ENCODE measurements around the gene SBF1. TPM values are rescaled to one million over a fixed set of nuclear protein-coding genes. Genes with fewer than 3 reads are reported as not detected.
A peak's percentile ranks its signal among the peaks of the same experiment; 100 is the strongest.

Gene SBF1
- total RNA-seq, 1 donor: 118 TPM

- peak in 1 of 3 donors; percentile 8 for DNase-seq (ENCODE audit: low read depth in 2 of 3, low spot score in 2 of 3)
Observed at GRCh38 chr22:50506611-50507420, 32.0 kb upstream of the SBF1 start.

GRCh38 chr22:50505776-50506610 is 31.2 kb upstream of the SBF1 start:
- DNase-seq (ENCODE audit: low read depth in 2 of 3, low spot score in 2 of 3): no peak

GRCh38 chr22:50505276-50505775 is 30.5 kb upstream of the SBF1 start:
- DNase-seq (ENCODE audit: low read depth in 2 of 3, low spot score in 2 of 3): no peak

- no peak for DNase-seq (ENCODE audit: low read depth in 2 of 3, low spot score in 2 of 3)
Observed at GRCh38 chr22:50504369-50505211, 29.8 kb upstream of the SBF1 start.

GRCh38 chr22:50503475-50504145 is 28.8 kb upstream of the SBF1 start:
- DNase-seq (ENCODE audit: low read depth in 2 of 3, low spot score in 2 of 3): no peak

- no peak for DNase-seq (ENCODE audit: low read depth in 2 of 3, low spot score in 2 of 3)
Observed at GRCh38 chr22:50502628-50503474, 28.0 kb upstream of the SBF1 start.

- no peak for DNase-seq (ENCODE audit: low read depth in 2 of 3, low spot score in 2 of 3)
Observed at GRCh38 chr22:50502096-50502495, 27.3 kb upstream of the SBF1 start.

GRCh38 chr22:50500452-50500851 is 25.6 kb upstream of the SBF1 start:
- DNase-seq (ENCODE audit: low read depth in 2 of 3, low spot score in 2 of 3): no peak

- DNase-seq (ENCODE audit: low read depth in 2 of 3, low spot score in 2 of 3): peak; percentile 53 to 82 (median 68)
Observed at GRCh38 chr22:50498322-50498890, 23.6 kb upstream of the SBF1 start.

GRCh38 chr22:50497093-50497492 is 22.3 kb upstream of the SBF1 start:
- no peak for DNase-seq (ENCODE audit: low read depth in 2 of 3, low spot score in 2 of 3)

- peak in 1 of 3 donors; percentile 59 for DNase-seq (ENCODE audit: low read depth in 2 of 3, low spot score in 2 of 3)
Observed at GRCh38 chr22:50490531-50491308, 15.9 kb upstream of the SBF1 start.

GRCh38 chr22:50489363-50490243 is 14.8 kb upstream of the SBF1 start:
- no peak for DNase-seq (ENCODE audit: low read depth in 2 of 3, low spot score in 2 of 3)

- no peak for DNase-seq (ENCODE audit: low read depth in 2 of 3, low spot score in 2 of 3)
Observed at GRCh38 chr22:50488886-50489285, 14.1 kb upstream of the SBF1 start.

- no peak for DNase-seq (ENCODE audit: low read depth in 2 of 3, low spot score in 2 of 3)
Observed at GRCh38 chr22:50488006-50488677, 13.3 kb upstream of the SBF1 start.

GRCh38 chr22:50487290-50488005 is 12.6 kb upstream of the SBF1 start:
- DNase-seq (ENCODE audit: low read depth in 2 of 3, low spot score in 2 of 3): no peak
